RKO (cell line): ENCODE measurements around the gene ADGRA1.

Experiments
- DNase-seq: peaks from one replicate; pipeline ENCODE4 v3.0.0-alpha.2; 2016; ENCODE audit warnings: low spot score

ADGRA1 gene

GRCh38 chr10:133076274-133077038, 11.3 kb upstream of the ADGRA1 start:
- no peak for DNase-seq

- no peak for DNase-seq
Measured at GRCh38 chr10:133079836-133080682, 7.7 kb upstream of the ADGRA1 start.

GRCh38 chr10:133080683-133081040, 7.1 kb upstream of the ADGRA1 start:
- no peak for DNase-seq

GRCh38 chr10:133081636-133082035, 6.1 kb upstream of the ADGRA1 start:
- no peak for DNase-seq

- DNase-seq: no peak
Measured at GRCh38 chr10:133082685-133083421, 4.9 kb upstream of the ADGRA1 start.

GRCh38 chr10:133083422-133084100, 4.2 kb upstream of the ADGRA1 start:
- no peak for DNase-seq

GRCh38 chr10:133084491-133084890, 3.2 kb upstream of the ADGRA1 start:
- no peak for DNase-seq

GRCh38 chr10:133085251-133086125, 2.2 kb upstream of the ADGRA1 start:
- DNase-seq: no peak

- DNase-seq: no peak
Measured at GRCh38 chr10:133086247-133086646, 1.5 kb upstream of the ADGRA1 start.

- DNase-seq: no peak
Measured at GRCh38 chr10:133087045-133087678, 562 bp upstream of the ADGRA1 start.

GRCh38 chr10:133088179-133088955, 643 bp downstream of the ADGRA1 start:
- no peak for DNase-seq

GRCh38 chr10:133088956-133089800, 1.5 kb downstream of the ADGRA1 start:
- DNase-seq: no peak

- DNase-seq: no peak
Measured at GRCh38 chr10:133090101-133090500, 2.4 kb downstream of the ADGRA1 start.

GRCh38 chr10:133090654-133091053, 2.9 kb downstream of the ADGRA1 start:
- no peak for DNase-seq

- DNase-seq: no peak
Measured at GRCh38 chr10:133091316-133091715, 3.6 kb downstream of the ADGRA1 start.

GRCh38 chr10:133093291-133093690, 5.6 kb downstream of the ADGRA1 start:
- DNase-seq: no peak

GRCh38 chr10:133094286-133094685, 6.6 kb downstream of the ADGRA1 start:
- no peak for DNase-seq

GRCh38 chr10:133094866-133095265, 7.1 kb downstream of the ADGRA1 start:
- DNase-seq: no peak

- no peak for DNase-seq
Measured at GRCh38 chr10:133095586-133095985, 7.9 kb downstream of the ADGRA1 start.
